ENCODE measurements around the gene PTPN7.

PTPN7 gene

DNA sequence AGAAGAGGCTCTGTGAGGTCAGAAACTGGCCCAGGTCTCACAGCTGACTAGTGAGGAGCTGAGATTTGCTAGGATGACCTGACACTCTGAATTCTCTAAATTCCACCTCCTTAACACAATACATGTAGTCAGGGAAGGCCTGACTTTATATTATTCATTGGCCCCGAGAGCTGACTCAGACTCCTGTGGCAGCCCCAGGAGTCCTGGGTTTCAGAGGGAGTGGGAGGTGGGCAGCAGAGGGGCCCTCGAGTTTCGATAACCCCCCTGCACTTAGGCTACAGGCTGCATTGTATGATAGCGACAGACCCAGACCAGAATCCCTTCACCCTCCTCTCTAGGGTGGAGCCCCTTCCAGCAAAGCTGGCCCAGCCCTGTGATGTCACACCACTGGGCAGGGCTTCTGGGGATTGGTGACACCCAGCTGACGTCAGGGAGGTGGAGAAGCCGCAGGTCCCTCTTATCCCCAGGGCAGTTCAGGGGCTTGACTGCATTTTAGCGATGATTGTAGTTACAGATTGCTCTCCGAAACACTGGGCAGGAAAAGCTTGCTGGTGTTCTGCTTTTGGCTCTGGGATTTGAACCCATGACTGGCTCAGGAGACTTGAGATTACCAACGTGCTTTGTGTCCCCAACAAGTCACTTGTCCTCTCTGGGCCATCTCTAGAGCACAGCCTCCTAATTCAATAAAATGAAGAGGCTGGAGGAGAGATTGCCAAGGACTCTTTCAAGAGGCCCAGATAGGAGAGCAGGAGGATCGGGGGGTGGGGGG is 54.6 kb downstream of the PTPN7 start:
- DNase-seq = no peak

DNA sequence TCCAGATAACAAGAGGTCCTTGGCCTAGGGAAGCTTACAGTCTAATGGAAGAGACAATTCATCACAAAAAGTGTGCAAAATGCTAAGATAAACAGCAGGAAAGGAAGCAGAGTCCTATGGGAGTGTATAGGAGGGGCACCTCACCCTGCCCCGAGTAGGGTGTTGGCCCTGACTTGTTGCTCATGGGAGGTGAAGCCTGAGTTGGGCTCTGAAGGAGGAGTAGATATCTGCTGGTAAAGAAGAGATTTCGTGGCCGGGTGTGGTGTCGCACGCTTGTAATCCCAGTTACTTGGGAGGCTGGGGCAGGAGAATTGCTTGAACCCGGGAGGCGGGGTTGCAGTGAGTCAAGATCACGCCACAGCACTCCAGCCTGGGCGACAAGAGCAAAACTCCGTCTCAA is 56.3 kb downstream of the PTPN7 start:
- no peak for DNase-seq

DNA sequence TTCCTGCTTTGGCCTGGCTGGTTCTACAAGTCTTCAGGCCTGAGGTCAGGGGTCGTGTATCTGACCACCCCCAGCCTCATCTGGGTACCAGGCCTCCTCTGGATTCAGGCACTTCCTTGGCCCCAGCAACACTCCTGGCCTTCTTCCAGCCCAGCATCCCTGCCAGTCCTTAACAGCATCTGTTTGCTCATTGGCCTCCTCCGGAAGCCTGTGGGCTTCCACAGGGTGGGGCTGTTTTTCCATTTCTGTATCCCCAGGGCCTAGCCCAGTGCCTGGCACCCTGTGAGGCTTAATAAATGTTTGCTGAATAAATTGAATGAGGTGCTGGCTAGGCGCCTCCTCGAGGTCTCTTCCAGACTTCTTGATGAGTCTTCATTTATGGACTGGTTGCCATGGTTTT is 59.2 kb downstream of the PTPN7 start:
- DNase-seq = no peak
